Measurements from ENCODE around the gene SCAMP4.
A peak's percentile ranks its signal among the peaks of the same experiment; 100 is the strongest.

Gene SCAMP4

DNA sequence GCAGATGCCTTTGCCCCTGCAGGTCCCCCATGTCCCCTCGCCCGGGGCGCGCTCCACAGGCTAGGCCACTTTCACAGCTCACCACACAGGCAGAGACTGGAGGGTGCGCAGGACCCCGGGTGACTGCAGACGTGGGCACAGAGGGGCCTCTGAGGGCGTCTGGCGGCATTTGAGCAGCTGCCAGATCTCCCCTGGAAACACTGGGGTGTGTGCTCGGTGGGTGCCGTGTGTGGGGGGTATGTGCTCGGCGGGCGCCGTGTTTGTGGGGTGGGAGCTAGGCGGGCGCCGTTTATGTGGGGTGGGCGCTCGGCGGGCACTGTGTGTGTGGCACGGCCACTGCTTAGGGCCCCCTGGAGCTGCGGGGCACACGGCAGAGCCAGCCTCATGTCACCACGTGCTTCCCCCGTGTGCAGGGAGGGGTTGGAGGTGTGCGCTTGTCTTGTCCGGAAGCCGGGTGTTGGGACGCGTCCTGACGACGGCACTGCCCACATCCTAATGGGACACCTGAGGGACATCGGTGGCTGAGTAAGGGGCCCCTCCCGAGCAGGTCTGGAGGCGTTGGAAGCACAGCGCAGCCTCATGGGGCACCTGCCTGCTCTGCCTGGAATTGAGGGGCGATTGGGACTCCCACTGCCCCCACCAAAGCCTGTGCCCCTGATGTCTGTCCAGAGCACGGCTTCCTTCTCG, 52.5 kb downstream of the SCAMP4 start:
- Mint-ChIP-seq H3K4me3 (no peak overlapping the region), H3K36me3 (ENCODE audit: low read depth) (peaks cover 9% of the 10 kb centered on the region), H3K9me3 (no peaks in the 10 kb centered on the region), H3K27ac (no peak overlapping the region), H3K4me1 (peaks cover 25% of the 10 kb centered on the region), H3K27me3 (ENCODE audit: low read depth, poor library complexity) (no peaks in the 10 kb centered on the region)
- no peak for DNase-seq
- no peak for TF ChIP-seq CTCF (IDR thresholded peaks at IDR 0.05)

DNA sequence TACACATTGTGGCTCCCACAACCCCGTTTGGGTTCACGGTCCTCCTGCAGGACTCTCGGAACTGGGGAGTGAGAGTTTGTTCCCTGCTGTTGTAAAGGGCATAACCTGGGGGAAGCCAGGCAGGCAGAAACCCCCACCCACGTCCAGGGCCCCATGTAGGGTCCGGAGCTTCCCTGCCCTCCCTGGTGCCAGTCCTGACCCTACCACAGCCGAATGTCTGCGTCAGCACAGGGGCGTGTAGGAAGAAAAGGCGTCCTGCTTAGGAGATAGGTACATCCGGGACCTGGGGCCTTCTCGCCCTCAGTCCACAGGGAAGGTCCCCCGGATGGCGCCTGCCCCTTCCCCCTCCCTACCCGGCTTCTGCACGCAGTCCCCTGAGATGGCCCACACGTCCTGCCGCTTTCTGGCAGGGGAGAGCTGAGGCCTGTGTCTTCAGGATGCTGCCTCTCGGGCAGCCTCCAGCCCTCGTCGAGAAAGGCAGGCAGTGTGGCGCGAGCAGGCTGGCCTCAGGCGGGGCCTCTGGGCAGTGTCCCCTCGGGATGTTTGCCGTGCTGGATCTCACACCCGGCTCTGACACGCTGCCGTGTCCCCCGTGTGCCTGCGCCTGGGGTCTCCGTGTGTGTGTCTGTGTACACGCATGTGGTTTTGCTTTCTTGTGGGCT, 54.9 kb downstream of the SCAMP4 start:
- TF ChIP-seq CTCF (IDR thresholded peaks at IDR 0.05): no peak
- Mint-ChIP-seq H3K4me3 (no peak overlapping the region), H3K27me3 (ENCODE audit: low read depth, poor library complexity) (no peaks in the 10 kb centered on the region), H3K36me3 (ENCODE audit: low read depth) (peaks cover 14% of the 10 kb centered on the region), H3K27ac (peak overlapping the region; percentile 91), H3K9me3 (no peaks in the 10 kb centered on the region), H3K4me1 (peaks cover 24% of the 10 kb centered on the region)
- DNase-seq: no peak

- no peaks in the 10 kb centered on the region for H3K27me3 Mint-ChIP-seq (ENCODE audit: low read depth, poor library complexity)
Observed at GRCh38 chr19:1961000-1961883, 56.0 kb downstream of the SCAMP4 start.

GRCh38 chr19:1962674-1963073, 57.5 kb downstream of the SCAMP4 start:
- Mint-ChIP-seq H3K36me3 (ENCODE audit: low read depth) (peaks cover 19% of the 10 kb centered on the region), H3K9me3 (no peaks in the 10 kb centered on the region), H3K4me3 (no peak overlapping the region), H3K27me3 (ENCODE audit: low read depth, poor library complexity) (no peaks in the 10 kb centered on the region), H3K4me1 (peaks cover 15% of the 10 kb centered on the region), H3K27ac (no peak overlapping the region)
- TF ChIP-seq CTCF (IDR thresholded peaks at IDR 0.05): no peak
- DNase-seq: no peak

More at GRCh38 chr19:1961000-1961883, 56.0 kb downstream of the SCAMP4 start:
- no peak for DNase-seq
- Mint-ChIP-seq H3K4me3 (no peak overlapping the region), H3K4me1 (peaks cover 22% of the 10 kb centered on the region), H3K9me3 (no peaks in the 10 kb centered on the region), H3K36me3 (ENCODE audit: low read depth) (peaks cover 18% of the 10 kb centered on the region), H3K27ac (peak overlapping the region; percentile 48)
- no peak for TF ChIP-seq CTCF (IDR thresholded peaks at IDR 0.05)

- DNase-seq: no peak
- TF ChIP-seq CTCF (IDR thresholded peaks at IDR 0.05): no peak
- Mint-ChIP-seq H3K27me3 (ENCODE audit: low read depth, poor library complexity) (peaks cover 2% of the 10 kb centered on the region), H3K36me3 (ENCODE audit: low read depth) (peaks cover 16% of the 10 kb centered on the region), H3K27ac (peak overlapping the region; percentile 59), H3K9me3 (no peaks in the 10 kb centered on the region), H3K4me3 (no peak overlapping the region), H3K4me1 (peaks cover 6% of the 10 kb centered on the region)
Observed at GRCh38 chr19:1967087-1967608, 61.9 kb downstream of the SCAMP4 start.
